T-helper 9 cell (primary cell): ENCODE data around the gene TPSAB1.

Source experiments
- DNase-seq: peaks from one replicate; pipeline ENCODE4 v3.0.0-alpha.2; 2020

Gene TPSAB1

DNA sequence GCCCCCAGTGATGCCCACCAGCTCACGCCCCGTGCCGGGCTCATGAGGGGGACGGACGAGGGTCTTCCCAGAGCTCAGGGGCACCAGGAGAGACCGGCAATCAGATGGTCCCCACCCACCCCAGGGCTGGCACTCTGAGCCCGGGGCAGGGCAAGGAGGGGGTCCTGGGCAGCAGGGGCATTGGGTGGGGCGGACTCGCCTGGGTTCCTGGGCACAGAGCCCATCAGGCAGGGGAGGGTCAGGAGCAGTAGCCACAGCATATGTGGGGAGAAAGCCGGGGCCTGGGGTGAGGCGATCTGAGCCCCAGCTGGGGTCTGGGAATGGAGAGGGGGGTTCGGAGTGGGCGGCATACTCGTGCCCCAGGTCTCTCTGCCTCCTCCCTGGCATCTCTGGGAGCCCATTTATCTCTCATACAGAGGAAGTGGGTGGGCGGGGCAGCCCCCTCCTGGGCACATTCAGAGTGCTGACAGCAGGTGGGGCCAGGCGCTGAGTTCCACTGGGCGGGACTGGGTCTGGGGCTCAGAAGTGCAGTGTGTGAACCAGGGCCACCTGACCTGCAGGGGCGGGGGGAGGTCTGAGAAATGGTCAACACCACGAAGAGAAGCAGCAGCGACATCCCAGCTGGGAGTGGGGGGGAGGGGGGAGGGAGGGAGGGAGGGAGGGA is 48.4 kb downstream of the TPSAB1 start:
- no peak for DNase-seq

DNA sequence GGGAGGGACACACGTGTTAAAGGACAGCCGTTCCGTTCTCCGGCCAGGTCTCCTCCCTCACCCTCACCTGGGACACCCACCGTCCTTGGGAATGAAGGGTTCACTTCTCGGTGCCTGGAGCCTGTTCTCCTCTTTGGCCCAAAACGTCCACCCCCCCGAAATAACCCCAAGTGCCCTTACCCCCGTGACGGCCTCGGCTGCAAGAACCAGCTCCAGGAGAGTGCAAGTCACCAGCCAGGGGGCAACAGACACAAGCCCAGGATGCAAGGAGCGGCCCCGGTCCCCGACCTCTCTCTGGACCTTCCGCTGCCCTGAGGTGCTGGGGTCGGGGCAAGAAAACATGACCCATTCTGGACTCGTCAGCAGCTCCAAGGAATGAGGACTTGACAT is 49.0 kb downstream of the TPSAB1 start:
- no peak for DNase-seq

DNA sequence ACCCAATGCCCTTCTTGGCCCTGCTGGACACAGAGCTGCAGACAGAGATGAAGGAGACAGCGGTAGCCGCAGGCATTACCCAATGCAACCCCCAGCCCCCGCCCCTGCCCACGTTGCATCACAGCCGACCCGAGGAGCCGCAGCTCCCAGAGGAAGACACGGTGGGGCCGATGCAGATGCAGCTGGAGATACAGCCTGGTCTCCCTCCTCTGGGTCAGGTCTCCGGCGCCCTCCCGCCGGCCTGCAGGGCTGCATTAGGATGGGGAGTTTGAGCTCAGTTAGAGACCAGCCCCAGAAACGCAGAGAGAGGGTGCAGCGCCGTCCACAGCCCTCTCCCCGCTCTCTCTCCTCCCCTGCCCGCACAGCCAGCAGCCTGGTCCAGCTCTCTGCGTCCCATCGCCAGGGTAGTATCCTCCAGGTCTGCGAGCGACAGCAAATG is 49.6 kb downstream of the TPSAB1 start:
- DNase-seq = no peak

DNA sequence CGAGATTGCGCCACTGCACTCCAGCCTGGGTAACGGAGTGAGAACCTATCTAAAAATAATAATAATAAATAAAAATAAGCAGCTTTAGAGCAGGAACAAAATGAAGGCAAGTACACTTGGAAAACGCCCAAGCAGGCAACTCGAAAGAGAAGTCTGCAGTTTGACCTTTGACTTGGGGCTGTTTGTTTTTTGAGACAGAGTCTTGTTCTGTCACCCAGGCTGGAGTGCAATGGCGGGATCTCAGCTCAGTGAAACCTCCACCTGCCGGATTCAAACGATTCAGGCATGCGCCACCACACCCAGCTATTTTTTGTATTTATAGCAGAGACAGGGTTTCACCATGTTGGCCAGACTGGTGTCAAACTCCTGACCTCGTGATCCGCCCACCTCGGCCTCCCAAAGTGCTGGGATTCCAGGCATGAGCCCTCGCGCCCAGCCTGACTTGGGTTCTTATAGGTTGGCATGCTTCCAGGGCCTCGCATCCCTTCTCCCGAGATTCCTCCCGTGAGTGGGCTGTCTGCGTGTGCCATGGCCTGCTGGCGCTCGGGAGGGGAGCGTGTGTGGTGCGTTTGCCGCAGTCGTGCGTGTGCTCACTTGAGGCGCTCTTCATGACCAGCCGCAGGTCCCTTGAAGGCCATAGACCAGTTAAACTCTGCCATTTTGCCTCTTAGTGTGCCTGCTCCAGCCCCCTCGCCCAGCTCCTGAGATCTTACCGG is 50.5 kb downstream of the TPSAB1 start:
- DNase-seq = no peak

DNA sequence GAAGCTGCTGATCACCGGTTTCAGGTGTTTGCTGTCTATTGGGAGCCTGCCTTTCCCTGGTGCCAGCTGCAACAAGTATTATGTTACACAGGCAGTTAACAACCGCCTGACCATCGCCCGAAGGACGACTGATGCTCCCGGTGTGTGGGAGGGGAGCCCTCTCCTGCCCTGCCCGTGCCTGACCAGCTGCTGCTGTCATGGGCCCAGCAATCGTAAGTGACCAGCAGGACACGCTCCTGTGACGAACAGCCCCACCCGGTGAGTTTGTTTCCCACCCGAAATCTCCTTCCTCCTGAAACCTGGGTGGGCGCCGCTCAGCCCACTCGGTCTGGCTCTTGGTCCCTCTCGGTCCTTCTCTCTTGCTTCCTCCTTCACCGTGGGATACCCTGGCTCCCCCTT is 51.1 kb downstream of the TPSAB1 start:
- no peak for DNase-seq
